HG03045 (cell line): Measurements from ENCODE around the gene ADARB2.

Source experiments
- ATAC-seq: cut with Tn5 transposase; IDR thresholded peaks from one replicate; pipeline ENCODE4 v1.9.1; 2021; ENCODE audit warnings: mild to moderate bottlenecking, moderate library complexity; ENCODE audit not compliant: unreplicated experiment

The ADARB2 gene

GRCh38 chr10:1301143-1301542 is 436.2 kb downstream of the ADARB2 start:
- no peak for ATAC-seq

- ATAC-seq = no peak
These were observed 437.1 kb downstream of the ADARB2 start for GRCh38 chr10:1300218-1300617.

DNA sequence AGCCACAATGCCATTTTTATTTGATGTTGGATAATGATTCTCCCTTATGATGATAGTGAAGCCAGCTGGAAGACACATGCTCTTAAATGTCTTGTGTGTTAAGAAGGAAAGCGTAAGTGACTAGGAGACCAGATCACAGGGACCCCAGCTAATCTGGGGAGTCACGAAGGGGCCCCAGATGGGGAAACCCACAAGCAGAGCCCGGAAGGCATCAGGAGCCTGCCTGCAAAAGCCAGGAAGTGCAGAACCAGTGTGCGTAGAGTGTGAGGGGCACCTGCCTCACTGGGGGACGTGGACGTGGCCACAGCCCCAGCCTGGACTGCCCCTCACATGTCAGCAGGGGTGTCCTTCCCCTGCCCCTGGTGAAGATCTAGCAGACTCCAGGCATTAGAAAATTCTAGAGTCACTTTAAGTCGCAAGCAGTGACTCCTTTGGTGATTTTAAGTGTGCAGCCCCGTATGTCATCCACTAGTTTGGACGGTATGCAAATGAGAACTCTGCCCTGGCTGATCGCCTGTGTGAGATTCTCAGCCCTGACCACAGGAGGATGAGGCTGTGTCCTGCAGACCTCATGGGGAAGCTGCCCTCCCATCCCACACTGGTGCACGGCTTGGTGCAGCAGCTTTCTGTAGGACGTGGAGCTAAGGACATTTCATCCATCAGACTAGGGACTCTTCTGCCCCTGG is 438.1 kb downstream of the ADARB2 start:
- ATAC-seq = no peak

DNA sequence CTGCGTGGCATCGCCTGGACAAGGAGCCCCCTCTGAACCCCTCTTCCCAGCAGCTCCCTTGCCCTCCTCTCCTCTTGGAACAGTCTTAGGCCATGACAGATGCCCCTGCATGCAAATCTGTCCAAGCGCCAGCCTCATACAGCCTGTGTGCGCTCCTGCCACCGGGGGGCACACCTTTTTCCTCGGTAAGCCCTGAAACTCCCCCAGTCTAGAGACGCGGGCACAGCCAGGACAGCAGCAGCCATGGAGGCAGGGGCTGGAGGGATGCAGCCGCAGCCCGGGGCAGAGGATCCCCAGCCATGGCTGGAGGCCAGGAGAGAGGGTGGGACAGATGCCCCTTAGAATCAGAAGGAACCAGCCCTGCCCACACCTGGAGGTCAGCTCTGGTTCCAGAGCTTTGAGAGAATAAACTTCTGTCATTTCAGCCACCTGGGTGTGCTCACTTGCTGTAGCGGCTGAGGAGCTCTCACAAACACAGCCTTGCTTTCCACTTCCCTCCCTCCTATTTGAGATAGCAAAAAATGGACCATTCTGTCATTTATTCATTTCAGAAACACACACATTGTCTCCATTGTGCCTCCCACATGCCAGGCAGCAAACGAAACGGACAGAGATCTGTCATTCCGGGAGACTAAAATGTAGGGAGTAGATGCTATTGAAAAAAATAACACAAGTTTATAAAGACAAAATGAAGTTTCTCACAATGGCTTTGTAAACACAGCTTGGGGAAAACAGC is 439.6 kb downstream of the ADARB2 start:
- ATAC-seq = no peak

DNA sequence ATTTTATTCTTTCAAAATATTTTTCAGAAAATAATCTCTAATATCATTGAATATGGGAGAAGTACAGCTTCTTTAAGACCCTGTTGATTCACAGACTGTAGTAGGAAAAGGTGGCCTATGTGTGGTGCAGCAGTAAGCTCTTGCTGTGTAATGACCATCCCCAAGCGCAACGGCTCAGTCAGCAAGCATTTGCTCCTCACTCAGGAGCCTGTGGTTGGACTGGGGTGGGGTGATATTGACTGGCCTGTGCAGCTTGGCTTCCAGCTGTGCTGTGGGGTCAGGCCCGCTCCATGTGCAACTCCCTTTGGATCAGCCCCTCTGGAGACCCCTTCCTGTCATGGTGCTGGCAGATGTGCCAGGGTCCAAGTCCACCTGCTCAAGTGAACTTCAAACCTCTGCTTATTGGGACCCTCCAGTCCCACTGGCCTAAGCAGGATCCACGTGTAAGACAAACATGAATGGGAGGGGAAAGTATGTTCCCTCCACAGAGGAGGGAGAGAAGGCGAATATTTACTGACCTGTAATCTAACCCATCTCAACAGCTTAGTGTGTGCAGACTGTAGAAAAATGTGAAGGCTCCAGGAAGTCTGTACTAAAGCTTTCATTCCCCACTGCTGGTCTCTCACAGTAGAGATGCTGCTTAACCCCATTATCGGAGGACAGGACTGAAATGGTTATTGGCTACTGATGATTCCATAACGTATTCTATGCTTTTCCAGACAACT is 441.4 kb downstream of the ADARB2 start:
- ATAC-seq = no peak

DNA sequence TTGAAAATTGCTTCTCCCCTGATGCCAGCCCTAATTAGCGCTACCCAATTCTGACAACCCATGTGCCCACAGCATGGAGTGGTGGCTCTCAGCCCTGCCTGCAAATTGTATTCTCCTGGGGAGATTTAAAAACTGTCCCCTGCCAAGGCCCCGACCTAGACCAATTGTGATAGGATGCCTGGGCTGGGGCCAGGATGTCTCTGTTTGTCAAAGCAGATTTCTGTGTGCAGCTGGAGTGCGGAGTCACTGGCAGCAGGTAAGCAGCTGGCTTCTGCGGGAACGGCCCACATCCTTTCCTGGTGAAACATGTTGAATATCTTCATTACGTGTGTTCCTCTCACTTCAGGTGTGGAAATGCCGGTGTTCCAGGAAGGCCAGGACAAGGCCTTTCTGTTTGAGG is 442.6 kb downstream of the ADARB2 start:
- no peak for ATAC-seq

GRCh38 chr10:1293636-1294435 is 443.5 kb downstream of the ADARB2 start:
- ATAC-seq = no peak

DNA sequence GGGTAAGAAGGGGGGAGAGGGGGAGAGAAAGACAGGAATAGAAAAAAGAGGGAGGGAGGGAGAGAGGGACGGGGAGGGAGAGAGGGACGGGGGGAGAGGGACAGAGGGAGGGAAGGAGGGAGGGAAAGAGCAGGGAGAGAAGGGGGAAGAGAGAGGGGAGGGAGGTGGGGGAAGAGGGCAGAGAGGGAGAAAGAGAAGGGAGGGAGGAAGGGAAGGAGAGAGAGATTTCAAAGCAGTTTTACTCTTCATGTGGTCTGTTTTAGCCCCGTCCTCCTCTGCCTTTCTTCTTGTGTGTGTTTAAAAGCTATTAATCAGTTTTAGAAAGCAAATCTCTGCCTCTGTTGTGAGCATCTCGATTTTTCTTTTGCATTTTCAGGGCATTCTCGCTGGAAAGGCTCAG is 444.2 kb downstream of the ADARB2 start:
- ATAC-seq = no peak

- no peak for ATAC-seq
These were observed 444.7 kb downstream of the ADARB2 start for GRCh38 chr10:1292611-1293031.

DNA sequence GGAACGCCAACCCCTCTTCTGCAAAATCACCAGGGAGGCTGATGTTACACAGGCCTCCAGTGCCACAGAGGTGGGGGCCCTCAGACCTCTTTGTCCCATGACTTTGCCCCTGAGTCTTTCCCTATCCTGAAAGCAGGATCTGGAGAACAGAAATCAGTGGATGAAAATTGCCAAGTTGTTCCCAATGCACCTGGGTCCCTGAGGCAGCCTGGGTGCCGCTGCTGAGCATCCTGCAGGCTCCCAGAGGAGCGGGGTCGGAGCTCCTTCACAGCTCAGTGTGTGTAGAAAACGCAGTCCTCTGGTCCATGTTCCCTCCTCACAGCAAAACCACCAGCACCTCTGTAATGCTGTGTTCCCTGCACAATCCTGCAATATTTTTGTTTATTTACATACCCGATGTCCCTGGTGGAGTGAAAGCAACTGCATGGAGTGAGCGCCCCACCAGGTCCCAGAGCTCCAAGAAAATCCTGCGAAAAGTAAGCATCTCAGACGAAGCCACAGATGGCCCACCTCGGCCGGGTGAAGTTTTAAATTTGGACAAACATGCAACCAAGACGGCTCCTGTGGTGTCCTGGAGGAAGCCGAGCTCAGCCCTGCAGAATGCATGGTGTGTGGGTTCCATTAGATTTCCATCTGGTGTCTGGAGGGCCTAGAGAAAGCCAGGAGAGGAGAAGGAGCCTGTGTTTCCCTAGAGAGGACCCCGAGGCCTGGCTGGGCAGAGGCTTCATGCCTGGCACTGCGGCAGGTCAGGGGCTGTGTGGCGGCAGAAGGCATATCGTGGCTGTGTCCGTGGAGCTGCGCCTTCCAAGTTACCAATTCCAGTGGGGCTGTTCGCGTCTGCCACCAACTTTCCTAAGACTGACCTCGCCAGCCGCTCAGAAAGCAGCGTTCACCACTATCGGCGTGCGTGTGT is 445.9 kb downstream of the ADARB2 start:
- ATAC-seq = no peak

DNA sequence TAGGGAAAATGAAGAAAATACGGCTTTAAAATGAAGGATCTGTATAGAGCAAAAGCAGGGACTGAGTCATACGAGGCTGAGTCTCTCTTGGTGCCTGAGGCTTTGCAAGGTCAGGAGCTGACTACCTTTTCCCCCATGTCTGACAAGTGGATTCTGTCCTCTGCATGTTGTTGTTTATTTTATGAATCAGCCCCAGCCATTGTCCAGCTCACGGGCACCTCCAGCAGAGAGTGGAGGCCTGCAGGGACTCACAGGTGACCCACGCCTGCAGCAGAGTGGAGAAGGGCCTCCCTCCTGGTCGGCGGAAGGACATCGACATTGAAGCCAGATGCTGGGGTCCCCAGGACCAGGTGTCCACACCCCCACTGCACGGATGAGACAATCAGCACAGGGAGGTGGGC is 447.3 kb downstream of the ADARB2 start:
- ATAC-seq = no peak

- ATAC-seq = no peak
These were observed 447.7 kb downstream of the ADARB2 start for GRCh38 chr10:1289591-1289990.

- no peak for ATAC-seq
These were observed 449.3 kb downstream of the ADARB2 start for GRCh38 chr10:1287971-1288401.

DNA sequence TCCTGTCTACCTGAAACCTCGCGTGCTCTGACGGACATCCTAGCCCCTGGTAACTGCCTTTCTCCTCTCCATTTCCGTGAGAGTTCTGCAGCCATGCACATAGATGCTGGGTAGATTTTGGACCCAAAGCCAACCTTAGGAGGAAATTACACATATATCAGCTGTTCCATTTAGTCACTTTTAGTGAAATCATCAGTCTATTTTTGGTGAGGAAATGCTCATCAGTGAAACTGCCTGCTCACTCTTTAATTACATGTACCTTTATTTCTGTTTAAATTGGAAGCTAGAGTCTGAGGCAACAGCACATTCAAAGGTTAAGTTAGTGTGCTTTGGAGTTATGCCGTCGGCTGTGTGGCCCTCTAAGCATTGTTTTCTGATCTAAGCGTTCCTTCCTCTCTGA is 449.8 kb downstream of the ADARB2 start:
- ATAC-seq = no peak

DNA sequence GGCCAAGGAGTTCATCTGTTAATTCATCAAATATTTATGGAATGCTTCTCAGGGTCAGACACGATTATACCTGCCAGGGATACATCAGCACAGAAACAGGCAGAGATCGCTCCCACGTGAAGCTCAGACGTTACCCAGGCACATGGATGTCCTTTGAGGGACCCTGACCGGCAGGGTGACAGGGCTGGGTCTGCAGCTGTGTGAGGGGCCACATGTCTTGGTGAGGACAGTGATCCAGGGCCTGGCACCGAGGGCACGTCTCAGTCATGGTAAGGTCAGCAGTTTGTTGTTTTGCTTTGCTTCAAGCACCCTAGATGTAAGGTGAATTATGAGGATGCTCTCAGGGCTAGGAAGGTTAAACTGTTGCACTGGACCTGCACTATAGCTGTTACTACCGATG is 453.2 kb downstream of the ADARB2 start:
- ATAC-seq = no peak

GRCh38 chr10:1281405-1281782 is 455.9 kb downstream of the ADARB2 start:
- no peak for ATAC-seq

GRCh38 chr10:1280466-1281404 is 456.6 kb downstream of the ADARB2 start:
- no peak for ATAC-seq

DNA sequence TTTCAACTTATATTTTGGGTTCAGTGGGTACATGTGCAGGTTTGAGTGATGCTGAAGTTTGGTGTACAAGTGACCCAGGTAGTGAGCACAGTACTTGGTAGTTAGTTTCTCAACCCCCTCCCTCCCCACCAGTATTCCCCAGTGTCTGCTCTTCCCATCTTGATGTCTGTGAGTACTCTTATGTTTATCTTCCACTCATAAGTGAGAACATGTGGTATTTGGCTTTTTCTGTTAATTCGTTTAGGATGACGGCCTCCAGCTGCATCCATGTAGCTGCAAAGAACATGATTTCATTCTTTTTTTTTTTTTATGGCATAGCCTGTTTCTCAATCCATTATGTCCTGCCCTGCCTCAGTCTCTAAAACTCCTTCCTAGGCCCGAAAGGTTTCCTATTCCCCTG is 459.0 kb downstream of the ADARB2 start:
- ATAC-seq = no peak
